Chondrocyte (in vitro differentiated cells): ENCODE results near the gene KCNK10. TPM values are rescaled to one million over a fixed set of nuclear protein-coding genes. Genes with fewer than 3 reads are reported as not detected.

ENCODE experiments used
- DNase-seq: peaks from one replicate; pipeline ENCODE4 v3.0.0; 2021; ENCODE audit warnings: mixed read lengths, low spot score
- H3K27ac Mint-ChIP-seq: one replicate; pipeline ENCODE4 v1.8.0; 2021; ENCODE audit warnings: mild to moderate bottlenecking, moderate library complexity, mixed read lengths; ENCODE audit not compliant: unreplicated experiment
- H3K27me3 Mint-ChIP-seq: 2 replicates; pipeline ENCODE4 v1.8.0; 2021; ENCODE audit warnings: low read depth, mixed read lengths
- H3K36me3 Mint-ChIP-seq: 2 replicates; pipeline ENCODE4 v1.8.0; 2021; ENCODE audit warnings: low read depth, mixed read lengths
- H3K4me1 Mint-ChIP-seq: 2 replicates; pipeline ENCODE4 v1.8.0; 2021; ENCODE audit warnings: low read depth, mild to moderate bottlenecking, mixed read lengths
- H3K4me3 Mint-ChIP-seq: one replicate; pipeline ENCODE4 v1.8.0; 2021; ENCODE audit warnings: mild to moderate bottlenecking, moderate library complexity, mixed read lengths; ENCODE audit not compliant: unreplicated experiment
- H3K9me3 Mint-ChIP-seq: 2 replicates; pipeline ENCODE4 v1.8.0; 2021; ENCODE audit warnings: low read depth, mixed read lengths
- CTCF ChIP-seq: fragments of 200-600 bp; sonication (generic); IDR thresholded peaks from 2 replicates; pipeline ENCODE4 v1.5.0; 2021; ENCODE audit warnings: antibody characterized with exemption, mild to moderate bottlenecking, moderate library complexity
- total RNA-seq: library from RNA; stranded (reverse); gene quantifications from 3 replicates; pipeline ENCODE4 v1.2.1, GENCODE V29; 2021

The KCNK10 gene
- total RNA-seq, 1 donor from 2014 or later: not detected

GRCh38 chr14:88225721-88226120 is 97.3 kb downstream of the KCNK10 start:
- Mint-ChIP-seq H3K4me1 (no peaks in the 10 kb centered on the region), H3K9me3 (peaks cover 26% of the 10 kb centered on the region), H3K36me3 (no peaks in the 10 kb centered on the region), H3K27ac (no peak overlapping the region), H3K4me3 (no peak overlapping the region), H3K27me3 (no peaks in the 10 kb centered on the region)
- TF ChIP-seq CTCF: no peak
- DNase-seq: no peak

DNA sequence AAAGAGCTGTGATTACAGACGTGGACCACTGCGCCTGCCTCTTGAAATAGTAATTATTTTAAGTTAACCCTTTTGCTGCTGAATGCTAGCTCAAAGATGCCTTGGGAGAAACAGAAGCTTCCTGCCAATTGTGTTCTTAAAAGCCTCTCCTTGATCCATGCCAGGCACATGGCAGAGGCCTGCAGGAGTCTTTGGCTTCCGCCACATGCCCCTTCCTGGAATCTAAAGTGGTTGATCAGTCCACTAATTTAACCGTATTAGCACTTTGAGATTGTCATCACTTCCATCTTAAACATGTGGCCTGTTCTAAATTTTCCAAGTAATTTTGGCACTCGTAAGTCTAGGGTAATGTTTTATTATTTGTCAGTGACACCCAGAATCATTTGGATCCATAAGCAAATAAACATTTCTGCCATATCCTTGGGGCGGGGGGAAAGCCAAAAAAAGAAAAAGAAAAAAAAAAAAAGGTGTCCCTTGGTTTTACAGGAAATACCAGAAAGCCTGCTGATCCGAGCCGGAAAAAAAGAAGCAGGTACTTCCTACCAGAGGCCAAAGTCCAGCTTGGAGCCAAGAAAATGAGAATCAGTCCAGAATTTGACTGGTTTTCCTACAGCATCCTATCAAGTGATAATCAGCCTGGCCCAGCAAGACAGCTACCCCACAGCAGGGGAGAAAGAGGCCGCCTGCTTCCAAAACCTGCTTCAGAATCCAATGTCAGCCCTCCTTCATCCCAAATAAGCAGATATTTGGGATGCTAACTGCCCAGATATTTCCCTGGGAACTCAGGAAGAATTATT is 104.8 kb downstream of the KCNK10 start:
- H3K4me3 Mint-ChIP-seq: no peak overlapping the region
- no peak overlapping the region for H3K27ac Mint-ChIP-seq
- TF ChIP-seq CTCF: no peak
- DNase-seq: no peak
- no peaks in the 10 kb centered on the region for H3K4me1 Mint-ChIP-seq
- peaks cover 25% of the 10 kb centered on the region for H3K9me3 Mint-ChIP-seq
- no peaks in the 10 kb centered on the region for H3K36me3 Mint-ChIP-seq
- H3K27me3 Mint-ChIP-seq: no peaks in the 10 kb centered on the region

DNA sequence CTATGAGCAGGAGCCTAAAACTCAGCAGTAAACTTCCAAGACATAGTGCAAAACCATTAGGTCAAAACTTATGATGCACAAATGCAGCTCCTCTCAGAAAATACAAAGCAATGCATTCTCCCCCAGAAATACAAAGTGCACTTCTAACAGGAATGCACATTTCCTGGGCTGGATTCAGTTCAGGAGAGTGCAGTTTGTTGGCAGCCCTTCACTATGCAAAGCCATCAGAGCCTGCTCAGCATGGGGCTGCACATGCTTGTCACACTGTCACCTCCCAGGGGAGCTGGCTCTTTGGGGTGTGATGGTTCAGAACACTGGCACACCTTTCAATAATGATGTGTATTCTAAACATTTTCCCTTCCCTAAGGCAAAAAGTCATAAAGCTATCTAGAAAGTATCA is 110.4 kb downstream of the KCNK10 start:
- no peaks in the 10 kb centered on the region for H3K36me3 Mint-ChIP-seq
- H3K4me1 Mint-ChIP-seq: no peaks in the 10 kb centered on the region
- DNase-seq: no peak
- H3K27me3 Mint-ChIP-seq: no peaks in the 10 kb centered on the region
- no peak overlapping the region for H3K27ac Mint-ChIP-seq
- no peak overlapping the region for H3K4me3 Mint-ChIP-seq
- H3K9me3 Mint-ChIP-seq: no peaks in the 10 kb centered on the region
- TF ChIP-seq CTCF: no peak

DNA sequence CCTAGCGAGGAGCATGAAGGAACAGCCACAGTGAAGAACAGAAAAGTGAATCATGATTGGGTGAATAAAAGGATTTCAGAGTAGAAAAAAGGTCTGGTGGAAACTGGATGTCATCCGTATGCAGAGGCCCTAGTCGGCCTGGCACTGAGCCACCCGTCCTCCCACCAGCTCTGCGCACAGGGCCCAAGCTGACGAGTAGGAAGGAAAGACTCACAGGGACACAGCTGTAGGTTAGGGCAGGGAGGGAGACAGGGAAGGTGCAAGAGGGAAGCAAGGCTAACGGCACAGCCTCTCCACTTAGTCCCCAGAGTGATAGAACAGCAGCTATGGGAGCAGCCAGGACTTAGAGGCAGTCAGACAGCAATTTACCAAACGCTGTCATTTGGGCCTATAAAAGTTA is 112.6 kb downstream of the KCNK10 start:
- Mint-ChIP-seq H3K27me3 (no peaks in the 10 kb centered on the region), H3K27ac (no peak overlapping the region), H3K9me3 (no peaks in the 10 kb centered on the region), H3K4me3 (no peak overlapping the region), H3K36me3 (no peaks in the 10 kb centered on the region), H3K4me1 (no peaks in the 10 kb centered on the region)
- TF ChIP-seq CTCF: no peak
- DNase-seq: no peak

- Mint-ChIP-seq H3K27ac (no peak overlapping the region), H3K4me1 (no peaks in the 10 kb centered on the region), H3K9me3 (no peaks in the 10 kb centered on the region), H3K4me3 (no peak overlapping the region), H3K36me3 (no peaks in the 10 kb centered on the region), H3K27me3 (no peaks in the 10 kb centered on the region)
- DNase-seq: no peak
- no peak for TF ChIP-seq CTCF
These were observed 113.8 kb downstream of the KCNK10 start for GRCh38 chr14:88209273-88209672.
